Activated CD4-positive, alpha-beta T cell treated with anti-CD3 and anti-CD28 coated beads, Interleukin-2, amount 50 U/mL, for 24 hours (primary cell): ENCODE results near the gene CRABP2.

Experiments used
- DNase-seq, 2 donors: peaks; one replicate each; pipeline ENCODE4 v3.0.0-alpha.2; 2020; ENCODE audit warnings: low read depth in 1 of 2, low spot score in 1 of 2

The CRABP2 gene

GRCh38 chr1:156691665-156692440 lies 13.5 kb downstream of the CRABP2 start:
- no peak for DNase-seq

GRCh38 chr1:156691191-156691590 lies 14.2 kb downstream of the CRABP2 start:
- no peak for DNase-seq

GRCh38 chr1:156690675-156691036 lies 14.7 kb downstream of the CRABP2 start:
- no peak for DNase-seq

- DNase-seq = no peak
These were observed 15.3 kb downstream of the CRABP2 start for GRCh38 chr1:156689953-156690674.

GRCh38 chr1:156689035-156689952 lies 16.1 kb downstream of the CRABP2 start:
- peak; percentile 47 to 70 for DNase-seq

GRCh38 chr1:156684227-156684782 lies 21.1 kb downstream of the CRABP2 start:
- no peak for DNase-seq

- DNase-seq = no peak
These were observed 23.1 kb downstream of the CRABP2 start for GRCh38 chr1:156682166-156682890.

GRCh38 chr1:156681196-156681960 lies 24.0 kb downstream of the CRABP2 start:
- DNase-seq = no peak

- DNase-seq = no peak
These were observed 25.3 kb downstream of the CRABP2 start for GRCh38 chr1:156680056-156680455.

- no peak for DNase-seq
These were observed 27.5 kb downstream of the CRABP2 start for GRCh38 chr1:156677616-156678596.

GRCh38 chr1:156676820-156677615 lies 28.4 kb downstream of the CRABP2 start, which contains the start of gene NES:
Gene NES (minus strand): TSS chr1:156677407. CDS start chr1:156677264, 143 bp downstream.
- no peak for DNase-seq

GRCh38 chr1:156676114-156676819 lies 29.1 kb downstream of the CRABP2 start:
- no peak for DNase-seq

- DNase-seq = no peak
These were observed 29.9 kb downstream of the CRABP2 start for GRCh38 chr1:156675210-156676113.

GRCh38 chr1:156673387-156674121 lies 31.8 kb downstream of the CRABP2 start:
- DNase-seq = no peak

GRCh38 chr1:156671804-156672203 lies 33.6 kb downstream of the CRABP2 start:
- DNase-seq = no peak
